22Rv1 (cell line): Measurements from ENCODE around the gene AFDN.
"Not testable (repeated sequence)": the region's sequence is repeated elsewhere in the genome, so short reads cannot be mapped to it uniquely, and the experiment has no call there.

Experiments
- H3K27ac ChIP-seq: fragments of 450-650 bp; 2 replicates; pipeline ENCODE4 v1.5.1; 2017
- CTCF ChIP-seq: fragments of 450-650 bp; IDR thresholded peaks from 2 replicates; pipeline ENCODE4 v1.5.1; 2017; ENCODE audit warnings: mild to moderate bottlenecking
- ZFX ChIP-seq: fragments of 450-650 bp; IDR thresholded peaks from 2 replicates; pipeline ENCODE4 v1.6.1; 2017; ENCODE audit warnings: antibody characterized with exemption, borderline replicate concordance

The AFDN gene

GRCh38 chr6:167973148-167973885 is 146.6 kb downstream of the AFDN start:
- no peak for TF ChIP-seq CTCF
- TF ChIP-seq ZFX, result no peak

GRCh38 chr6:167974640-167975344 is 148.1 kb downstream of the AFDN start:
- TF ChIP-seq ZFX (no peak), CTCF (no peak)
- H3K27ac ChIP-seq, result no peak overlapping the region

More at GRCh38 chr6:167973148-167973885, 146.6 kb downstream of the AFDN start:
- H3K27ac ChIP-seq, result no peak overlapping the region

DNA sequence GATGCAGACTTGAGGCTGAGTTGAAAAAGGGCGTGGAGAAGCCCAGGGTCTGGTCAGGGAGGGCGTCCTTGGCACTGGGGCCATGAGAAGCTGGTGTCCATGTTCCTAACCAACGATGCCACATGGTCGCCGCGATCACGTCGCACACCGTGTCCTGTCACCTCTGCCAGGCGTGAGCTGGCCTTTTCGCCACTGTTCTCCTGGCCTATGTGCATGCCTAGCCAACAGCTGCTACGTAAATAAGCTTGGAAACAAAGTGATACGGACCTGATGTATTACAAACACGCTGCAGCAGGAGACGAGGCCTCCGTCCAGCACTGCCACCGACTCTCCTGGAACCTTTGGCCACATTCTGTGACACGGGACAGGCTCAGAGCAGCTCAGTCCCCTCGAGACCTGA is 148.7 kb downstream of the AFDN start:
- no peak overlapping the region for H3K27ac ChIP-seq
- TF ChIP-seq CTCF, result no peak
- no peak for TF ChIP-seq ZFX

DNA sequence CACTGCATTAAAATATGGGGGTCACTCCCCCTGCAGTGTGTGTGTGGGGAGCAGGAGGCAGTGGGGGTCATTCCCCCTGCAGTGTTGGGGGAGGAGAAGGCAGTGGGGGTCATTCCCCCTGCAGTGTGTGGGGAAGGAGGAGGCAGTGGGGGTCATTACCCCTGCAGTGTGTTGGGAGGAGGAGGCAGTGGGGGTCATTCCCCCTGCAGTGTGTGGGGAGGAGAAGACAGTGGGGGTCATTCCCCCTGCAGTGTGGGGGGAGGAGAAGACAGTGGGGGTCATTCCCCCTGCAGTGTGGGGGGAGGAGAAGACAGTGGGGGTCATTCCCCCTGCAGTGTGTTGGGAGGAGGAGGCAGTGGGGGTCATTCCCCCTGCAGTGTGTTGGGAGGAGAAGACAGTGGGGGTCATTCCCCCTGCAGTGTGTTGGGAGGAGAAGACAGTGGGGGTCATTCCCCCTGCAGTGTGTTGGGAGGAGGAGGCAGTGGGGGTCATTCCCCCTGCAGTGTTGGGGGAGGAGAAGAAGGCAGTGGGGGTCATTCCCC is 149.5 kb downstream of the AFDN start:
- H3K27ac ChIP-seq, result not testable (repeated sequence)

DNA sequence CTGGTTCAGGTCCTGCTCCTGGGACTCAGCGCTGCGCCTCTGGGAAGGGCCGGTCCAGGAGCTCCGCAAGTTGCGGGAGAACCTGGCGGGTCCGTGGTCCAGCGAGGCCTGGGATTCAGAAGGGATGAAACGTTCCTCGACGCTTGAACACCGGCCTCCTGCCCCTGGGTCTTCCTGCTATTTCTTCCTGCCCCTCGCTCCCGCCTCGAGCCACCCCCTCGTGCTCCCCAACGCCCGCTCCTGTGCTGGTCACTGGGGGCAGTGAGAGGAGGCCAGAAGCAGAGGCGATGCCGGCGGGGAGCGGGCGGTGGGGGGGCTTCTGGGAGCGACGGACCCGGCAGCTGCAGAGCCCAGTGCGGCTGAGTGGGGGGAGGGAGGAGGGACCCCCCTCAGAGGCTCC is 150.0 kb downstream of the AFDN start:
- no peak overlapping the region for H3K27ac ChIP-seq
- TF ChIP-seq CTCF (no peak), ZFX (no peak)

DNA sequence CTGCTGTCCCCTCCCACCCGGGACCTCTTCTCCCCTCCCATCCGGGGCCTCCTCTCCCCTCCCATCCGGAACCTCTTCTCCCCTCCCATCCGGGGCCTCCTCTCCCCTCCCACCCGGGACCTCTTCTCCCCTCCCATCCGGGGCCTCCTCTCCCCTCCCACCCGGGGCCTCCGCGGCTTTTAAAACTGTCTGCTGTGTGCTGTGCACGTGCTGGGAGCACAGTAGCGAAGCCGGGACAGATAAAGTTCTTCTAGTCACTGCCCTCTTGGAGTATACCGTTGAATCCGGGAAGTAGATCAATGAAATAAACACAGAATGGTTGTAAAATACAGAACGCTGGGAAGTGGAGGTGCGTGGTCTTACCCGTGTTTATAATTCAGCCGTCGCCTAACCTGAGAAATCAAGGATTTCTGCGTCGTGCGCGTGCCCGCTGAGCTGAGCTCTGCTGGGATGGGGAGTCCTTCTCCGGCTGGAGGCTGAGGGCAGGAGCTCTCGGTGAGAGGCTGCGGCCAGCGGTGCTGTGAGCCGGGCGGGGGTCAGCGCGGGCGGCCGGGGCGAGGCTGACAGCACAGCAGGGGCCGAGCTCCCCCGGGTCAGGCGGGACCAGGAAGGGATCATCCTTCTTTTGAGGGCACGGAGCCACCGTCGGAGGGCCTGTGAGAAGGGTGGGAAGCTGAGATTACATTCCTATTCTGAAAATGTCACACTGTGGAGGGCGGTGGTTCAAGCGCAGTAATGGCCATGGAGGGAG is 151.2 kb downstream of the AFDN start:
- H3K27ac ChIP-seq, result no peak overlapping the region

More for the DNA sequence above, 151.2 kb downstream of the AFDN start:
- TF ChIP-seq ZFX (no peak), CTCF (no peak)
